MCF 10A (cell line): Measurements from ENCODE around the gene B4GALT2. TPM values are rescaled to one million over a fixed set of nuclear protein-coding genes. Genes with fewer than 3 reads are reported as not detected.

Experiments used
- BruUV-seq: library from RNA; stranded (reverse); fragments of 400-500 nt; replicated peaks from 2 replicates; lab custom pipeline; 2021; lab: Mats Ljungman, UMichigan
- CTCF ChIA-PET: fragments of 300-600 bp; sonication (Branson Sonifier 250); formaldehyde crosslinking; extraction: SDS; loops from one replicate; lab custom pipeline; 2021; ENCODE audit warnings: antibody characterized with exemption, inconsistent platforms; lab: Yijun Ruan, JAX
- POLR2A ChIA-PET: fragments of 300-600, 350-650 bp; sonication (Branson Sonifier 250); formaldehyde crosslinking; extraction: SDS; loops from one replicate; lab custom pipeline; 2020; ENCODE audit warnings: antibody characterized with exemption, inconsistent platforms; lab: Yijun Ruan, JAX
- DNase-seq: peaks from one replicate; pipeline ENCODE4 v3.0.0-alpha.2; 2018; ENCODE audit not compliant: unreplicated experiment
- H3K27ac Mint-ChIP-seq: one replicate; pipeline ENCODE4 v1.8.0; 2022; ENCODE audit warnings: mild to moderate bottlenecking, low read depth, mixed read lengths; ENCODE audit not compliant: unreplicated experiment
- H3K27me3 Mint-ChIP-seq: one replicate; pipeline ENCODE4 v1.8.0; 2022; ENCODE audit warnings: mixed read lengths; ENCODE audit not compliant: insufficient read depth, unreplicated experiment
- H3K36me3 Mint-ChIP-seq: one replicate; pipeline ENCODE4 v1.8.0; 2022; ENCODE audit warnings: mild to moderate bottlenecking, moderate library complexity, mixed read lengths; ENCODE audit not compliant: insufficient read depth, unreplicated experiment
- H3K4me1 Mint-ChIP-seq: one replicate; pipeline ENCODE4 v1.8.0; 2022; ENCODE audit warnings: mixed read lengths; ENCODE audit not compliant: insufficient read depth, unreplicated experiment
- H3K4me3 Mint-ChIP-seq: one replicate; pipeline ENCODE4 v1.8.0; 2022; ENCODE audit warnings: mild to moderate bottlenecking, moderate library complexity, mixed read lengths; ENCODE audit not compliant: unreplicated experiment
- H3K9me3 Mint-ChIP-seq: one replicate; pipeline ENCODE4 v1.8.0; 2022; ENCODE audit warnings: mixed read lengths; ENCODE audit not compliant: unreplicated experiment
- intact Hi-C: fragments of 100-400 bp; cut with micrococcal nuclease; formaldehyde crosslinking; loops from 2 replicates; pipeline ENCODE4 v1.14.1; 2022
- total RNA-seq: library from RNA; stranded (reverse); gene quantifications from 2 replicates; pipeline ENCODE4 v1.2.3, GENCODE V29; 2022
- TF ChIP-seq, protein P1 (sequence below): fragments of 200-600 bp; IDR thresholded peaks from one replicate; pipeline ENCODE4 v1.8.0; 2022; ENCODE audit warnings: antibody characterized with exemption, mild to moderate bottlenecking; ENCODE audit not compliant: unreplicated experiment

Gene B4GALT2
- total RNA-seq, 1 experiment from 2014 or later = 68.4 TPM

DNA sequence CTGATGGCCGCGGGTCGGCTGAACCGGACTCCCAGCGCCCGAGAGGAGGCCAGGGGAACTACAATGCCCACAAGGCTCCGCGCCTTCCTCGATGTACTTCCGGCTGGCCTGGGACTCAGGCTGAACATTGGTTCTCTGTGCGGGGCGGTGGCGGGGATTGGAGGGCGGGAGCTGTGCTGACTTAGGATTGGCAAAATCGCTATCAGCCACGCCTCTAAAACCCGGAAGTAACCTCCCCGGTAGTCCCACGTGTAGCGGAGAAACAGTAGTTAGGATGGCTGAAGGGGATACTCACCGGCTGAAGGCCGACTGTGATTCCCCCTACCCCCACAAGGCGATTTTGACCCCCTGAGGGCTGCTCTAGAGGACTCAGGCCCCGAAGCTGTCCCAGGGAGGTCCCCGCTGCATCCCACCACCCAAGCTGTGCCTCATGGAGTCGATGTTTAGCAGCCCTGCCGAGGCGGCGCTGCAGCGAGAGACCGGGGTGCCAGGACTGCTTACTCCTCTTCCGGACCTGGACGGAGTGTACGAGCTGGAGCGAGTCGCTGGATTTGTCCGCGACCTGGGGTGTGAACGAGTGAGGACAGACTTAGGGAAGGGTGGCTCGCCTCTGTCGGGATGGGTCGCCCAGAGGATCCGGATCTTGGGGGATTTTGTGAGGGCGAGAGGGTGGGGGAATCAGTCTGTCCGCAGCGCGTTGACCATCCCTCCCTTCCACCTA lies 9.1 kb upstream of the B4GALT2 start, which contains the start of gene DPH2:
Gene DPH2 (plus strand): TSS at position 265 of the 721 bp plus-strand sequence. CDS start 166 bp downstream, at position 431.
- TF ChIP-seq, protein P1, sequence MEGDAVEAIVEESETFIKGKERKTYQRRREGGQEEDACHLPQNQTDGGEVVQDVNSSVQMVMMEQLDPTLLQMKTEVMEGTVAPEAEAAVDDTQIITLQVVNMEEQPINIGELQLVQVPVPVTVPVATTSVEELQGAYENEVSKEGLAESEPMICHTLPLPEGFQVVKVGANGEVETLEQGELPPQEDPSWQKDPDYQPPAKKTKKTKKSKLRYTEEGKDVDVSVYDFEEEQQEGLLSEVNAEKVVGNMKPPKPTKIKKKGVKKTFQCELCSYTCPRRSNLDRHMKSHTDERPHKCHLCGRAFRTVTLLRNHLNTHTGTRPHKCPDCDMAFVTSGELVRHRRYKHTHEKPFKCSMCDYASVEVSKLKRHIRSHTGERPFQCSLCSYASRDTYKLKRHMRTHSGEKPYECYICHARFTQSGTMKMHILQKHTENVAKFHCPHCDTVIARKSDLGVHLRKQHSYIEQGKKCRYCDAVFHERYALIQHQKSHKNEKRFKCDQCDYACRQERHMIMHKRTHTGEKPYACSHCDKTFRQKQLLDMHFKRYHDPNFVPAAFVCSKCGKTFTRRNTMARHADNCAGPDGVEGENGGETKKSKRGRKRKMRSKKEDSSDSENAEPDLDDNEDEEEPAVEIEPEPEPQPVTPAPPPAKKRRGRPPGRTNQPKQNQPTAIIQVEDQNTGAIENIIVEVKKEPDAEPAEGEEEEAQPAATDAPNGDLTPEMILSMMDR = no peak
- H3K9me3 Mint-ChIP-seq = no peaks in the 10 kb centered on the region
- DNase-seq = peak; percentile 97
- H3K36me3 Mint-ChIP-seq = peaks cover 12% of the 10 kb centered on the region
- CTCF ChIA-PET = interaction anchor here (0.8 to 1.9 kb wide), 6 partner anchors 22 to 67 kb away, joined by 3 to 8 read pairs (median 4); partner anchors contain the start of gene IPO13
- intact Hi-C loops = loop anchor here (1.0 kb wide), 1 partner anchor 24 kb away; the partner anchor contains the start of gene IPO13
- no peaks in the 10 kb centered on the region for H3K27me3 Mint-ChIP-seq
- POLR2A ChIA-PET = interaction anchor here (0.6 to 3.9 kb wide), 5 partner anchors 10 to 277 kb away, joined by 3 to 28 read pairs (median 5); partner anchors contain the start of genes IPO13 and ST3GAL3
- BruUV-seq = TSS peak; percentile 52
- peak within 1 kb of the TSS; percentile 74 for H3K27ac Mint-ChIP-seq
- peak within 1 kb of the TSS; percentile 98 for H3K4me3 Mint-ChIP-seq
- peaks cover 10% of the 10 kb centered on the region for H3K4me1 Mint-ChIP-seq

DNA sequence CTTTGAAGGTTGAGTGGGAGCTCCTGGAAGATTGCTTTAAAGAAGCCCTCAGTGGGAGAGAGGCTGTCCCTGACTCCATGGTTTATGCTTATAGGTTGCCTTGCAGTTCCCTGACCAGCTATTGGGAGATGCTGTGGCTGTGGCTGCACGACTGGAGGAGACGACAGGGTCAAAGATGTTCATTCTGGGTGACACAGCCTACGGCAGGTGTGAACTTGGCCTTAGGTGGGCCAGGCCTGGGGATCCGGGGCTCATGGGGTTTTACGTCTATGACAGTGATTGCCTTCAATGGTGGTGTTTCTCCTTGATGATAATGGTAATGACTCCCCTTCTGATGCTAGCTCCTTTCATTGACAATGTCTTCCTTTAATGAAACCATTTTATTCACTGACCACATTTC lies 8.5 kb upstream of the B4GALT2 start:
- POLR2A ChIA-PET = interaction anchor here (0.6 to 3.9 kb wide), 5 partner anchors 9 to 321 kb away, joined by 3 to 28 read pairs (median 5); partner anchors contain the start of genes IPO13, KDM4A and ST3GAL3
- BruUV-seq = no TSS peak
- no peaks in the 10 kb centered on the region for H3K9me3 Mint-ChIP-seq
- no peak for DNase-seq
- CTCF ChIA-PET = interaction anchor here (0.8 to 1.9 kb wide), 6 partner anchors 22 to 66 kb away, joined by 3 to 8 read pairs (median 4); partner anchors contain the start of gene IPO13
- peak overlapping the region; percentile 98 for H3K4me3 Mint-ChIP-seq
- TF ChIP-seq, protein P1 = no peak
- H3K27me3 Mint-ChIP-seq = no peaks in the 10 kb centered on the region
- H3K36me3 Mint-ChIP-seq = peaks cover 12% of the 10 kb centered on the region
- H3K27ac Mint-ChIP-seq = peak overlapping the region; percentile 74
- intact Hi-C loops = no loop called here
- H3K4me1 Mint-ChIP-seq = peaks cover 10% of the 10 kb centered on the region

DNA sequence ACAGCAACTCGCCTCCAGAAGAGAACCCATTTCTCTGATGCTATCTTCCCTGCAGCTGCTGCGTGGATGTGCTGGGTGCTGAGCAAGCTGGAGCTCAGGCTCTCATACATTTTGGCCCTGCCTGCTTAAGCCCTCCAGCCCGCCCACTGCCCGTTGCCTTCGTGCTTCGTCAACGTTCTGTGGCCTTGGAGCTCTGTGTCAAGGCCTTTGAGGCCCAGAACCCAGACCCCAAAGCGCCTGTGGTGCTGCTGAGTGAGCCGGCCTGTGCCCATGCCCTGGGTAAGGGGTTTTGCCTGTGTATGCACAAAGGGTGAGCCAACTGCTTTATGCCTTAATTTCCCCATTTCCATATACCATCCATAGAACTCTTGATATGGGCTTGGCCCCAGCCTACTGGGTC lies 8.1 kb upstream of the B4GALT2 start:
- Mint-ChIP-seq H3K27ac (no peak overlapping the region), H3K27me3 (no peaks in the 10 kb centered on the region), H3K36me3 (peaks cover 12% of the 10 kb centered on the region), H3K4me3 (peak overlapping the region; percentile 98), H3K9me3 (no peaks in the 10 kb centered on the region), H3K4me1 (peaks cover 10% of the 10 kb centered on the region)
- BruUV-seq = no TSS peak
- TF ChIP-seq, protein P1 = no peak
- ChIA-PET CTCF (interaction anchor here (0.9 to 2.6 kb wide), 6 partner anchors 23 to 207 kb away, joined by 3 to 8 read pairs (median 5); partner anchors contain the start of gene IPO13), POLR2A (interaction anchor here (0.6 to 3.9 kb wide), 5 partner anchors 9 to 321 kb away, joined by 3 to 28 read pairs (median 5); partner anchors contain the start of genes IPO13, KDM4A and ST3GAL3)
- intact Hi-C loops = no loop called here
- no peak for DNase-seq
